ENCODE data around the gene SSBP4. TPM values are rescaled to one million over a fixed set of nuclear protein-coding genes. Genes with fewer than 3 reads are reported as not detected.

SSBP4 gene
- total RNA-seq, 1 experiment from 2014 or later = 51.2 TPM

GRCh38 chr19:18477974-18478373 lies 58.8 kb downstream of the SSBP4 start:
- Mint-ChIP-seq H3K4me3 (no peak overlapping the region), H3K36me3 (no peaks in the 10 kb centered on the region), H3K27me3 (ENCODE audit: low read depth) (no peaks in the 10 kb centered on the region), H3K9me3 (no peaks in the 10 kb centered on the region), H3K4me1 (peaks cover 28% of the 10 kb centered on the region), H3K27ac (peak overlapping the region; percentile 71; the same call in 1 of the 2 replicates)
- POLR2A ChIA-PET = no interaction called here
- CTCF ChIA-PET = interaction anchor here (1.5 to 2.1 kb wide), 4 partner anchors 8 to 112 kb away, joined by 7 to 19 read pairs (median 8); partner anchors contain the start of gene ELL
- ATAC-seq = no peak
- no peak for TF ChIP-seq GTF2I (CRISPR knock-in tag; conservative IDR thresholded peaks at IDR 0.05)
- no peak for TF ChIP-seq RORB (CRISPR knock-in tag; IDR thresholded peaks at IDR 0.05)
- no peak for TF ChIP-seq ZNF423 (CRISPR knock-in tag; IDR thresholded peaks at IDR 0.05)
- DNase-seq (ENCODE audit: low spot score) = no peak

- TF ChIP-seq ZNF532 (CRISPR knock-in tag; IDR thresholded peaks at IDR 0.05; ENCODE audit: borderline replicate concordance) (no peak), GABPB1 (CRISPR knock-in tag; IDR thresholded peaks at IDR 0.05) (peak; percentile 97), TCF7 (CRISPR knock-in tag; IDR thresholded peaks at IDR 0.05; ENCODE audit: low read depth) (no peak), SMAD3 (CRISPR knock-in tag; IDR thresholded peaks at IDR 0.05; ENCODE audit: borderline replicate concordance) (no peak), NFATC4 (CRISPR knock-in tag; IDR thresholded peaks at IDR 0.05) (no peak), USF2 (CRISPR knock-in tag; IDR thresholded peaks at IDR 0.05) (no peak), ARID4B (CRISPR knock-in tag; IDR thresholded peaks at IDR 0.05; ENCODE audit: borderline replicate concordance) (no peak), E2F4 (CRISPR knock-in tag; IDR thresholded peaks at IDR 0.05; ENCODE audit: borderline replicate concordance, low read depth) (no peak)
- POLR2A ChIA-PET = no interaction called here
- DNase-seq (ENCODE audit: low spot score) = no peak
- no peak for ATAC-seq
- Mint-ChIP-seq H3K36me3 (no peaks in the 10 kb centered on the region), H3K9me3 (no peaks in the 10 kb centered on the region), H3K27me3 (ENCODE audit: low read depth) (no peaks in the 10 kb centered on the region), H3K4me3 (no peak overlapping the region), H3K27ac (peak overlapping the region; percentile 85), H3K4me1 (peaks cover 28% of the 10 kb centered on the region)
- CTCF ChIA-PET = interaction anchor here (1.4 to 2.1 kb wide), 4 partner anchors 9 to 111 kb away, joined by 5 to 19 read pairs (median 8); no protein-coding TSS in a partner anchor
These were observed 59.5 kb downstream of the SSBP4 start for GRCh38 chr19:18478545-18479311.

Data from WTC11 (cell line).